Measurements from ENCODE around the gene ARHGEF16. TPM values are rescaled to one million over a fixed set of nuclear protein-coding genes. Genes with fewer than 3 reads are reported as not detected.

Gene ARHGEF16
- total RNA-seq (1 to 10 TPM in 6 of 7 donors, under 1 TPM in 1; 1.00 to 8.4 (median 2.5) TPM), polyA plus RNA-seq (1 to 10 TPM in 1 of 2 donors, under 1 TPM in 1; 0.13 to 1.7 TPM)
- long read RNA-seq, donor 1, transcript ARHGEF16-203 (15 exons, 3,061 nt) = major isoform, 8 of 31 reads
- long read RNA-seq, donor 1, partial matches to known transcripts = 2 of 31 reads
- long read RNA-seq, donor 1, other reads (novel, unspliced or antisense) = 21 of 31 reads
- long read RNA-seq, donor 2, partial matches to known transcripts = 0 of 2 reads
- long read RNA-seq, donor 2, other reads (novel, unspliced or antisense) = 0 of 2 reads
- long read RNA-seq, donor 3, partial matches to known transcripts = 1 of 9 reads
- long read RNA-seq, donor 3, other reads (novel, unspliced or antisense) = 8 of 9 reads

GRCh38 chr1:3453891-3454810, at the start of gene ARHGEF16:
Gene ARHGEF16 (plus strand): TSS chr1:3454665. CDS start chr1:3463085, 8,420 bp downstream.
- 4 to 9% (median 5%) methylated on average over 39 to 84 of the region's 84 CpGs for WGBS, 3 donors
- no peaks in the 10 kb centered on the region for H3K27me3 ChIP-seq

GRCh38 chr1:3404801-3405200, 49.7 kb upstream of the ARHGEF16 start:
- Histone ChIP-seq H3K4me1 (ENCODE audit: insufficient read depth) (peaks cover 8% of the 10 kb centered on the region), H3K9me3 (no peaks in the 10 kb centered on the region), H3K27ac (no peak overlapping the region), H3K36me3 (no peaks in the 10 kb centered on the region), H3K27me3 (no peaks in the 10 kb centered on the region), H3K4me3 (no peak overlapping the region)
- TF ChIP-seq CTCF (IDR thresholded peaks at IDR 0.05) (no peak), POLR2A (IDR thresholded peaks at IDR 0.05) (no peak), EP300 (IDR thresholded peaks at IDR 0.05) (no peak)
- intact Hi-C loops (cut with DNase I) = loop anchor here in 3 of 4 donors (5.0 kb wide), 3 partner anchors 332 to 392 kb away; no protein-coding TSS in a partner anchor
- WGBS, 3 donors = 91 to 94% (median 94%) methylated on average over 26 to 27 of the region's 27 CpGs
- no peak for DNase-seq

More at GRCh38 chr1:3453891-3454810, at the start of gene ARHGEF16:
- peaks cover 3% of the 10 kb centered on the region for H3K4me1 ChIP-seq (ENCODE audit: insufficient read depth)
- no peak within 1 kb of the TSS for H3K27ac ChIP-seq
- DNase-seq = peak; percentile 37 to 64 (median 49)
- no peaks in the 10 kb centered on the region for H3K36me3 ChIP-seq
- intact Hi-C loops (cut with DNase I) = loop anchor here in 1 of 4 donors (2.0 to 10.0 kb wide), 2 partner anchors 165 to 271 kb away; no protein-coding TSS in a partner anchor
- no peaks in the 10 kb centered on the region for H3K9me3 ChIP-seq
- peak within 1 kb of the TSS; percentile 33 for H3K4me3 ChIP-seq
- no peak for TF ChIP-seq CTCF (IDR thresholded peaks at IDR 0.05)
- TF ChIP-seq POLR2A (IDR thresholded peaks at IDR 0.05) = no peak
- TF ChIP-seq EP300 (IDR thresholded peaks at IDR 0.05) = no peak

- TF ChIP-seq POLR2A (IDR thresholded peaks at IDR 0.05) = no peak
- no peak for TF ChIP-seq CTCF (IDR thresholded peaks at IDR 0.05)
- TF ChIP-seq EP300 (IDR thresholded peaks at IDR 0.05) = no peak
- intact Hi-C loops (cut with DNase I) = loop anchor here in 3 of 4 donors (5.0 kb wide), 3 partner anchors 333 to 393 kb away; no protein-coding TSS in a partner anchor
- Histone ChIP-seq H3K27me3 (no peaks in the 10 kb centered on the region), H3K9me3 (no peaks in the 10 kb centered on the region), H3K27ac (no peak overlapping the region), H3K4me3 (no peak overlapping the region), H3K36me3 (no peaks in the 10 kb centered on the region), H3K4me1 (ENCODE audit: insufficient read depth) (peaks cover 10% of the 10 kb centered on the region)
- no peak for DNase-seq
- WGBS, 3 donors = 89% methylated on average over 30 of the region's 30 CpGs
Observed at GRCh38 chr1:3405491-3405890, 49.0 kb upstream of the ARHGEF16 start.
